ENCODE data around the gene LNP1.

DNA sequence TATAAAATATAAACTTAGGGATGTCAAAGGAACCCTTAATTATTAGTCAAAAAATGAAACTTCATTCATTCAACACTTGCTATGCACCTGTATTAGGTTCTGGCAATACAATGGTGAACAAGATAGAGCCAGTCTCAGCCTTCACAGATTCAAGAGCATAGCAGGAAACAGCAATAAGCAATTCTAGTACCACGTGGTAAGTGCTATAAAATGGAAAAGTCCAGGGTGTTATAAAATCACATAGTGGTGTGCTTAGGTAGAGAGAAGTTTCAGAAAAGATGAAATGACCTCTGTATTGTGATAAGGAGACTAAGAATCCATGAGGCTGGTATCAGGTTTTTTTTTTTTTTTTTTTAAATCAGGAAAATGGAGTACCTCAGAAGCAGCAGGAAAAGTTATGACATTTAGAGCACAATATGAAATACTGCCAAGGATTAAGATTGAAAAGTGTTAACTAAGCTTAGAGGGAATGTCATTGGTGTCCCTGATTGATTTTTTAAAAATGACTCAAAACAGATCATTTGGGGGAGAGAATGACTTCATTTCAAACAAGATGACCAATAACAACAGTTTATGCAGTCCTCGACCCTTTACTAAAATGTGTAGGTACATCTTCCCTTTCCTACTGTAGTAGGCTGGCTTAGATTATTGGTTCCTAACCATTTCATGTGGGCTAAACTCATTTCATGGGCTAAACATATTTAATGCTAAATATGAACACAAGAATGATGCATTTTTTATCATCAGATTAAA is 5.5 kb upstream of the LNP1 start:
- TF ChIP-seq, protein P1, sequence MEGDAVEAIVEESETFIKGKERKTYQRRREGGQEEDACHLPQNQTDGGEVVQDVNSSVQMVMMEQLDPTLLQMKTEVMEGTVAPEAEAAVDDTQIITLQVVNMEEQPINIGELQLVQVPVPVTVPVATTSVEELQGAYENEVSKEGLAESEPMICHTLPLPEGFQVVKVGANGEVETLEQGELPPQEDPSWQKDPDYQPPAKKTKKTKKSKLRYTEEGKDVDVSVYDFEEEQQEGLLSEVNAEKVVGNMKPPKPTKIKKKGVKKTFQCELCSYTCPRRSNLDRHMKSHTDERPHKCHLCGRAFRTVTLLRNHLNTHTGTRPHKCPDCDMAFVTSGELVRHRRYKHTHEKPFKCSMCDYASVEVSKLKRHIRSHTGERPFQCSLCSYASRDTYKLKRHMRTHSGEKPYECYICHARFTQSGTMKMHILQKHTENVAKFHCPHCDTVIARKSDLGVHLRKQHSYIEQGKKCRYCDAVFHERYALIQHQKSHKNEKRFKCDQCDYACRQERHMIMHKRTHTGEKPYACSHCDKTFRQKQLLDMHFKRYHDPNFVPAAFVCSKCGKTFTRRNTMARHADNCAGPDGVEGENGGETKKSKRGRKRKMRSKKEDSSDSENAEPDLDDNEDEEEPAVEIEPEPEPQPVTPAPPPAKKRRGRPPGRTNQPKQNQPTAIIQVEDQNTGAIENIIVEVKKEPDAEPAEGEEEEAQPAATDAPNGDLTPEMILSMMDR (IDR thresholded peaks at IDR 0.05), result no peak
- TF ChIP-seq, protein P2, sequence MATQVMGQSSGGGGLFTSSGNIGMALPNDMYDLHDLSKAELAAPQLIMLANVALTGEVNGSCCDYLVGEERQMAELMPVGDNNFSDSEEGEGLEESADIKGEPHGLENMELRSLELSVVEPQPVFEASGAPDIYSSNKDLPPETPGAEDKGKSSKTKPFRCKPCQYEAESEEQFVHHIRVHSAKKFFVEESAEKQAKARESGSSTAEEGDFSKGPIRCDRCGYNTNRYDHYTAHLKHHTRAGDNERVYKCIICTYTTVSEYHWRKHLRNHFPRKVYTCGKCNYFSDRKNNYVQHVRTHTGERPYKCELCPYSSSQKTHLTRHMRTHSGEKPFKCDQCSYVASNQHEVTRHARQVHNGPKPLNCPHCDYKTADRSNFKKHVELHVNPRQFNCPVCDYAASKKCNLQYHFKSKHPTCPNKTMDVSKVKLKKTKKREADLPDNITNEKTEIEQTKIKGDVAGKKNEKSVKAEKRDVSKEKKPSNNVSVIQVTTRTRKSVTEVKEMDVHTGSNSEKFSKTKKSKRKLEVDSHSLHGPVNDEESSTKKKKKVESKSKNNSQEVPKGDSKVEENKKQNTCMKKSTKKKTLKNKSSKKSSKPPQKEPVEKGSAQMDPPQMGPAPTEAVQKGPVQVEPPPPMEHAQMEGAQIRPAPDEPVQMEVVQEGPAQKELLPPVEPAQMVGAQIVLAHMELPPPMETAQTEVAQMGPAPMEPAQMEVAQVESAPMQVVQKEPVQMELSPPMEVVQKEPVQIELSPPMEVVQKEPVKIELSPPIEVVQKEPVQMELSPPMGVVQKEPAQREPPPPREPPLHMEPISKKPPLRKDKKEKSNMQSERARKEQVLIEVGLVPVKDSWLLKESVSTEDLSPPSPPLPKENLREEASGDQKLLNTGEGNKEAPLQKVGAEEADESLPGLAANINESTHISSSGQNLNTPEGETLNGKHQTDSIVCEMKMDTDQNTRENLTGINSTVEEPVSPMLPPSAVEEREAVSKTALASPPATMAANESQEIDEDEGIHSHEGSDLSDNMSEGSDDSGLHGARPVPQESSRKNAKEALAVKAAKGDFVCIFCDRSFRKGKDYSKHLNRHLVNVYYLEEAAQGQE (IDR thresholded peaks at IDR 0.05; ENCODE audit: insufficient read depth in 1 of 2, low read depth in 2 of 2, low read length in 1 of 2), result no peak
